HG02623 (cell line): ENCODE data around the gene TCEAL4.
"Not testable (repeated sequence)": the region's sequence is repeated elsewhere in the genome, so short reads cannot be mapped to it uniquely, and the experiment has no call there.

Experiments used
- ATAC-seq: cut with Tn5 transposase; IDR thresholded peaks from one replicate; pipeline ENCODE4 v1.9.1; 2021; ENCODE audit warnings: moderate library complexity; ENCODE audit not compliant: unreplicated experiment

The TCEAL4 gene

DNA sequence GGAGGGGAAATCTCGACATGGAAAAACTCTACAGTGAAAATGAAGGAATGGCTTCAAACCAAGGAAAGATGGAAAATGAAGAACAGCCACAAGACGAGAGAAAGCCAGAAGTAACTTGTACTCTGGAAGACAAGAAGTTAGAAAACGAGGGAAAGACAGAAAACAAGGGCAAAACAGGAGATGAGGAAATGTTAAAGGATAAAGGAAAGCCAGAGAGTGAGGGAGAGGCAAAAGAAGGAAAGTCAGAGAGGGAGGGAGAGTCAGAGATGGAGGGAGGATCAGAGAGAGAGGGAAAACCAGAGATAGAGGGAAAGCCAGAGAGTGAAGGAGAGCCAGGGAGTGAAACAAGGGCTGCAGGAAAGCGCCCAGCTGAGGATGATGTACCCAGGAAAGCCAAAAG, 1.3 kb downstream of the TCEAL4 start:
- no peak for ATAC-seq

DNA sequence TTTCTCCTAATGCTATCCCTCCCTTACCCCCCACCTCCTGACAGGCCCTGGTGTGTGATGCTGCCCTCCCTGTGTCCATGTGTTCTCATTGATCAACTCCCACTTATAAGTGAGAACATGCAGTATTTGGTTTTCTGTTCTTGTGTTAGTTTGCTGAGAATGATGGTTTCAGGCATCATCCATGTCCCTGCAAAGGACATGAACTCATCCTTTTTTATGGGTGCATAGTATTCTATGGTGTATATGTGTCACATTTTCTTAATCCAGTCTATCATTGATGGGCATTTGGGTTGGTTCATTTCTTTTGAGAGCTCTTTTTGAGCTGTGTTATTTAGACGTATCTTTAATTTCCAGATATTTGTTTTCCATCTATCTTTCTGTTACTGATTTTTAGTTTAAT, 7.0 kb downstream of the TCEAL4 start:
- not testable (repeated sequence) for ATAC-seq

DNA sequence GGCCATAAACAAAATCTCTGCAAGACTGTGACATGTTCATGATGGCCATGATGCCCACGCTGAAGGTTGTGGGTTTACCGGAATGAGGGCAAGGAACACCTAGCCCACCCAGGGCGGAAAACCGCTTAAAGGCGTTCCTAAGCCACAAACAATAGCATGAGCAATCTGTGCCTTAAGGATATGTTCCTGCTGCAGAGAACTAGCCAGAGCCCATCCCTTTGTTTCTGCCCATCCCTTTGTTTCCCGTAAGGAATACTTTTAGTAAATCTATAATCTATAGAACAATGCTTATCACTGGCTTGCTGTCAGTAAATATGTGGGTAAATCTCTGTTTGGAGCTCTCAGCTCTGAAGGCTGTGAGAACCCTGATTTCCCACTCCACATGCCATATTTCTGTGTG, 9.9 kb downstream of the TCEAL4 start:
- ATAC-seq: not testable (repeated sequence)

DNA sequence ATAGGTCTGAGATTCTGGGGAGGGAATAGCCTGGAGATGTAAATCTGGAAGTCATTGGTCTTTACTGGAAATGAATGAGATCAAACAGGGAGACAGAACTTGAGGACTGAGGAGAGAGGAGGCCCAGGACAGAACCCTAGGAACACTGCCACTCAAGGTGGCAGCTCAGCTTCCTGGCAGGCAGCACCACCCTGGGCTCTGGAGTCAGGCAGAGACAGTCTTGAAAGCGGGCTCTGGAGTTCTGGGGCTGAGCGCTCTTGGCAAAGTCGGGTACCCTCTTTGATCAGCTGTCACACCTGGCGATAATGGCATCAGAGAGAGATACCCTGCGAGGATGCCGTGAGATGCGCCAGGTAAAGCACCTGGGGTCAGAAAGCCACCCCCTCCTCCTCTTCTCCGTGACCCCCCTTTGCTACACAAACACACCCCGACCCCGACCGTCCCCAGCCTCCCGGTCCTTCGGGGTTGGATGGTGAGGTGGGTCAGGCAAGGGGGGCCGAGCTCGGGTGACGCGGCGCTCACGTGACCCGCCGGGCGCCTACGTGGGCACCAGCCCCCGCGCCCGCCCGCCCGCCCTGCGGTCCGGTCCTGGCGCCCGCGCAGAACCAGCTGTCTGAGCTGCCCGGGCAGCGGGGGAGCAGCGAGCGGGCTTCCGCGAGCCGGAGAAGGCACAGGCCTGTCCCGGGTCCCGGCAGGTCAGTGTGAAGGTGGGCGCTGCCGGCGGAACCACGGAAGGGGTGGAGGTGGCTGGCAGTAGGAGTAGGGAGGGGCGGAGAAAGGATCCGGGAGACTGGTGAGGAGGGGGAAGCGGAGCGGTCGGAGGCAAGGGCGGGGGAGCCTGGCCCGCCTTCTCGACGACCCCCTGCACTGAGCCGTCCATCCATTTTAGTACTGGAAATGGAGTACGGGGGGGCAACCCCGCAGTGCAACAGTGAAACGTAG, 22.3 kb downstream of the TCEAL4 start, which contains the start of gene TCEAL3:
Gene TCEAL3, plus strand, starts transcription at position 600 of the 942 bp plus-strand sequence. CDS start 1,102 bp downstream, outside the sequence.
- ATAC-seq: peak; percentile 79

DNA sequence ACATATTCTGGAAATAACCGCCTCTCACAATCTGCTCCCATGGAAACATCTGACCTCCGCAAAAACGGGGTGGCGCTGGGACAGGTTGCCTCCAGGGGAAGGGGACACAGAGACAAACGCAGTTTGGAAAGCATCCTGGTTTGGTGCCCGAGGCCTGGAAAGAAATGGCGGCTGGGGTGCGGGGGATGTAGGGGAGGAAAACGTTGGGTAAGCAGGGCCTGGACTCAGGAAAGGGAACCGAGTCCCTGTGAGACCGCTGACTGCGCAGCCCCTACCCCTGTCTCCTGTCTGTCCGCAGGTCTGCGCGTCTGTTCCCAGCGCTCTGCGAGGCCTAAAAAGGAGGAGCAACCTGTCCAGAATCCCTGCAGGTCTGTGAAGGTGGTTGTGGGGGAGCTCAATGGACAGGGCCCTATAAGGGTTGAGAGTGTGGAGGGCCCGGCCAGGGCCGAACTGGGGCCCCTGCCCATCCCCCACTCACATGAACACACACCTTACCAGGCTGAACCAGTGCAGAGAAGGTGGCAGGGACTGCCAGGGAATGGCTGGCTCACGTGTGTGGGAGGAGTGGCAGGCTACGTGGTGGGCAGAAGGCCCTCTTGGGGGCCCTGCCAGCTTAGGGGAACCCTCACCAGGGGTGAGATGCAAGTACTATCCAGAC, 23.1 kb downstream of the TCEAL4 start:
- no peak for ATAC-seq

DNA sequence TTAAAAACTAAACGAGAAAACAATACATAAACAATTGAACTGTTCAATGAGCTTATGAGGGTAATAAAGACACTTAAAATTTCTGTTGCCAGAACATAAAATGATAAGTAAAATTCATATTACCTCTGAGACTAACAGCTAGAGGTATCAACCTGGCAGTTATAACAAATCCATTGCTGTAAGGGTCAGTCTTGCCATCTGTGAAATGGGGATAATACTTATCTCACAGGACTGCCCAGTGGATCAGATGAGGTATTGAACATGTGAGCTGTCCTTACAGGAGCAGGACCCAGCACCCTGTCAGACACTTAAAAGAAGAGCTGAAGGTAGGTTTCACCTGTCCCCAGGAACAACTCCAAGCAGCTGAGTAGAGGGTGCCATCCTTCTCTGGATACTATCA, 25.0 kb downstream of the TCEAL4 start:
- ATAC-seq: no peak

DNA sequence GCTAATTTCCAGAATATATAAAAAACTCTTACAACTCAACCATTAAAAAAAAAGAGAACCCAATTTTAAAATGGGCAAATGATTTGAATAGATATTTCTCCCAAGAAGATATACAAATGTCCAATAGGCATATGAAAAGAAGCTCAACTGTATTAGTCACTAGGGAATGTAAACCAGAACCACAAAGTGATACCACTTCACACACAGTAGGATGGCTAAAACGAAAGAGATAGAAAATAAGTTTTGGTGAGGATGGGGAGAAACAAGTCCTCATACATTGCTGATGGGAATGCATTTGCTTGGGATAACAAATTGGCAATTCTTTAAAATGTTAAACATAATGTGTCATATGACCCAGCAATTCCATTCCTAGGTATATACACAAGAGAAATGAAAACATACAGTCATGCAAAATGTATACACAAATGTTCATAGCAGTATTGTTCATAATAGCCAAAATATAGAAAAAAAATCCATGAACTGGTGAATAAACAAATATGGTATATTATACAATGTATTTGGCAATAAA, 28.1 kb downstream of the TCEAL4 start:
- ATAC-seq: no peak

DNA sequence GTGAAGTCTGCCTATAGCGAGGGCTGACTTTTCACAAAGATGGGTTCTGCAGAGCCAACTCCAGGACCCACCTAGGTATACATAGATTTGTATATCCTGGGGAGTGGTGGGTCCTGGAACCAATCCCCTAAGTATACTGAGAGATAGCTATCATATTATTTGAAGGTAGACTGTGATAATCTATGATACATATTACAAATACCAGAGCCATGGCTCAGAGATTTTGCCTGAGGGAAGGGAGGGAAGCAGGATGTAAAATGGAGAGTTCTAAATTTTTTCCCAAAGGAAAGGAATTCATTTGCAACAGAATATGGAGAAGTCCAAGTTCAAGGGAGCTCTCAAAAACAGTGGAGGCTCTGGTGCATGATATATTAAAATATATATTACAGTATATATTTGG, 29.7 kb downstream of the TCEAL4 start:
- ATAC-seq: no peak

DNA sequence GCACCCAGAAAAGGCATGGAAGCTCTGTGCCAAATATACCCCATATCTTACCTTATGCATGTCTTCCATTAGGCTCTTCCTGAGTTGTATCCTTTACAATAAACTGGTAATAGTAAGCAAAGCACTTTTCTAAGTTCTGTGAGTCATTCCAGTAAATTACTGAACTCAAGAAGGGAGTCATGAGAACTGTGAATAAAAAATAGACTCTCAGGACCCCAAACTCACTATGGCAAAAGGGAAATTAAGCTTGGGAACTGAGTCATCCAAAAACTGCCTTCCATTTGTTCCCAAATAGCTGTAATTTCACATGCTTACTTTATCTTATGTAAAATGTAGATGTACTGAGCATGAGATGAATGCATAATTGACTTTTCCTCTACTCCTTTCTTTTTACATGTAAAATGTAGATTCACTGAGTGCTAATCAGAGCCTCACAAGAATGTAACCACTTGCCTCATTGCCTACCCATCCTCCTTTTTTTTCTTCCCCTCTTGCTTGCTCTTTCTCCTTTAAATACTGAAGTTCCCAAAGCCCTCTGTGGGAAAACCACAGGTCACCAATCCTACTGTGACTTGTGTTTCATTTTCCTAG, 30.6 kb downstream of the TCEAL4 start:
- ATAC-seq: no peak

DNA sequence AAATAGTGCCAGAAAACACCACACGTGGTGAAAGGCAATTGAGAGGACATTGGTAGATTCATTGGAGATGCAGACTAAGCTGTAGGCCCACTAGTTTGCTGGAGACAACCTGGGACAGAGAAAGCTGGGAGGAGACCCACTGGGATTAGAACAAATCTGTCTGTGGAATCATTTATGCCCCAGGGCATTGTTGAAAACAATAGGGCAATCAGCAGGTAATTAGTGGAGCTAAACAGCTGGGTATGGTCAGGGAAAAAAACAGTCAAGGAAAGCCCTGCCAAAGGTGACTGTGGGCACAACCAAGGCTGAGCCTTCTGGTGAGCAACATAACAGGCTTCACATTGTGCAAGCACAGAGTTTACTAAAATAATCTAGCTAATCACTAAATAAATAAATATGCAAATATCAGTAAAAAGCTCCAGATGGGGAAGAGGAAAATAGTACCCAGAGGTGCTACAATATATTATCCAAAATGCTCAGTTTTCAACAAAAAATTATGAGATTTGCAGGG, 31.4 kb downstream of the TCEAL4 start:
- no peak for ATAC-seq

DNA sequence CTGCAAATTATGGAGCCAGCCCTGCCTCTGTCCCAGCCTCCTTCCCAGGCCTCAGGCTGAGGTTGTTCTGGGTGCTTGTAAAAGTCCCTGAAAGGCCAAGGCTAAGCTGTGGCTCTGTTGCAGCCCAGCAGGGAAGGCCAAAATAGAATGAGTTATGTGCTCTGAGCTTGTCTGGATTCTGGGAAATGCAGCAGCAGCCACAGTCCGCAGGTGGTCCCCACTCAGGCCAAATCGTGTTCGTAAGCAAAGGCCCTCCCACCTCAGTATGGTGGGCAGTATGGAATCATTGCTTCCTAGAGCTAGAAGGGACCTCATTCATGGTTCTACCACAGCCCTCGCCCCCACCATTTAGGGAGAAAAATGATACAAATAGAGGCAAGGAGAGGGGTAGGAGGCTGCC, 38.8 kb downstream of the TCEAL4 start:
- ATAC-seq: no peak

DNA sequence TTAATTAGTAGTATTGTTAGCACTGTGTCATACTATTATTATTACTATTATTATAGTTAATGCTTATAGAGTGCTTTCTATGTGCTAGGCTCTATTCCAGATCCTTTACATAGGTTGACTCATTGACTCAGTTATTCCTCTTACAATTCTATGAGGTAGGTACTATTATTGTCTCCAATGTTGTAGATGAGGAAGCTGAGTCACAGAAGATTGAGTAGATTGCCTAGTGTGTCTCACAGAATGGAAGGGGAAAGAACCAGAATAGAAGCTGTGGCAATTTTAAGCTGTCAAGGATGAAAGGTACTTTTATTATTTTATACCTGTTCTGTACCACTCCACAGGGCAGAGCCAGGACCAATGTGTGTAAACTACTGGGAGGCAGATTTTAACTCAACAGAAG, 41.5 kb downstream of the TCEAL4 start:
- no peak for ATAC-seq

DNA sequence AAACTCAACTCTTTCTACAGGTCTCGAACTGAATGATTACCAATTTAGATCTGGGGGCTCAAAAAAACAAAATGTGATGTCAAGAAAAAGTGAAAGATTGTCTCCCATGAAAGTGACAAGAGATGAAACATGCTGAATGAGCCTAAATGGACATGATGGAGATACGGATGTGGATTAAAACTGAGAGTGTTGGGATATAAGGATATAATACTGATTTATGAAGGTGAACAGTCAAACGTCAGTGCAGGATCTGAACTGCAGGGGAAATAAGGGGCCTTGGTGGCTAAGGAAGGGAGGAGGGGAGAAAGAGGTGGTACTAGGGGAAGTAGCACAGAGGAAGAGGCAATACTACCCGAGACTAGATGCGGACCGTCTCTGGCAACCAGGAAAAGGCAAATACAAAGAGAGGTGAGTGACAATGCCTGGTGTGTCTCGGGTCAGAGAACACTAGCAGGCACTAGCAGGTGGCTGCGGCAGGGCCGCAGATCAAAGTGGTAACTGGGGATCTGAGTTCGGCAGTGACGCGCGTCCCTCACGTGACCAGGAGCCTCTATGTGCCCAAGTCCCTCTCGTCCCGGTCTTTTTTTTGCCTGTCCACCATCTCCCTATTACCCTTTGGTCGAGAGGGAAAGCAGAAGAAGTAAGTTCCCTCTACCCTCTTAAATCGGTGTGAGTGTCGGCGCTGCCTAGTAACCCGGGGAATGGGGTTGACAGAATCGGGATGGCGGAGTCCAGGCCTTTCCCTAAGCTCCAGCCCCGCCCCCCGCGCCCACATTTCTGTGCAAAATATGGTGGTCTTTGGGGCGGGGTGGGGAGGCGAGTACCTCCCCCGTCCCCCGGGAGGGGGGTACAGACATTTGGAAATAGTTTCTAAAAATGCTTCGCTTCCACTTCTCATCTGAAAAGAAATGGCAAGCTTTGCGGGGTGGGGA, 43.3 kb downstream of the TCEAL4 start, which contains the start of gene TCEAL1:
Gene TCEAL1, plus strand, starts transcription at position 590 of the 932 bp plus-strand sequence. CDS start 942 bp downstream, outside the sequence.
- peak; percentile 49 for ATAC-seq

DNA sequence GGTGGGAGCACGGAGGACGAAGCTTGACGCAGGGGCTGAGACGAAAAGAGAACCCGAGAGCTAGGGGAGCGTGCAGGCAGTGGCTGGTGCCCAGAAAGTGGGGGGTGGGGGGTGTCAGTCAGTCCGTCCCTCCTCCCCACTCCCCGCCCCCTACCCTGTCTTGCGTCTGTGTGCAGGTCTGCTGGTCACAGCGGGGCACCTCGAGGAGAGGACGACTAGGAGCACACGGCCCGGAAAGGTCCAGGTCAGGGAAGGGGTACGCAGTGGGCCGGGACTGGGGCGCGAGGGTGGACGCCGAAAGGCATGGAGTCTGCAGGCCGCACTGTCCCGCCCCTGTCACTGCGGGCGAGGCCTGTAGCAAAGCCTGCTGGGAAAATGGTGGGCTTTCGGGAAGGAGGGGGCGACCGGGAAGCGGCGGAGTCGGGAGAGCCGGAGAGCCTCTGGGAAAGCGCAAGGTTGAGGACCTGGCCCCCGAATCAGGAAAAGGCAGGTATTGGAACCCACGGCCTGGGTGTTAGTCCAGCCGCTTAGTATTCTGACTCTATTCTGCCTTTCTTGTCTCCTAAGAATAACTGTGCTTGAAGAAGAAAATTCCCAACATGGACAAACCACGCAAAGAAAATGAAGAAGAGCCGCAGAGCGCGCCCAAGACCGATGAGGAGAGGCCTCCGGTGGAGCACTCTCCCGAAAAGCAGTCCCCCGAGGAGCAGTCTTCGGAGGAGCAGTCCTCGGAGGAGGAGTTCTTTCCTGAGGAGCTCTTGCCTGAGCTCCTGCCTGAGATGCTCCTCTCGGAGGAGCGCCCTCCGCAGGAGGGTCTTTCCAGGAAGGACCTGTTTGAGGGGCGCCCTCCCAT, 44.2 kb downstream of the TCEAL4 start:
- ATAC-seq: peak; percentile 33

DNA sequence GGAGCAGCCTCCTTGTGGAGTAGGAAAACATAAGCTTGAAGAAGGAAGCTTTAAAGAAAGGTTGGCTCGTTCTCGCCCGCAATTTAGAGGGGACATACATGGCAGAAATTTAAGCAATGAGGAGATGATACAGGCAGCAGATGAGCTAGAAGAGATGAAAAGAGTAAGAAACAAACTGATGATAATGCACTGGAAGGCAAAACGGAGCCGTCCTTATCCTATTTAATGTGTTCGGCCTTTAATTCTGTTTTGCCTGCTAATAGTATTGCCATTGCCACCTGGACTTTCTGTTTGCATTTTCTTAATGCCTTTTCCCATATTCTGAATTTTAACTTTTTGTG, 44.8 kb downstream of the TCEAL4 start:
- peak; percentile 10 for ATAC-seq

DNA sequence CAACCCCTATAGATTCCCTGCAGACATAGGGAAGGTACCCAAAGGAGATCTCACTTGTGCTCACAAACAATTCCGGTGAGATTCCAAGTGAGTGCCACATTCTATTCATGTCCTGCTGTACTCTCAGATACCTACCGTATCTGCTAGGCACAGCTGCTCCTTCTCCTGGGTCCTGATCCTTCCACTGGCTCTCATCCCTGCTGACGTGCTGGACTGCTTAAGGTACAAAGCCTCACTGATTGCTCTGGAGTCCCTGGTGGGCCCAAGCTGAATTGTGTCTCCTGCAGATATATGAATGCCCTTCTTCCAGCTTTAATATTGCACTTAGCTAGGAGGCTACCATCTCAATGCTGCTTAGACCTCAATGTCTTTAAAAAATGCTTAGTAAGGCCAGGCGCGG, 45.8 kb downstream of the TCEAL4 start:
- ATAC-seq: no peak

DNA sequence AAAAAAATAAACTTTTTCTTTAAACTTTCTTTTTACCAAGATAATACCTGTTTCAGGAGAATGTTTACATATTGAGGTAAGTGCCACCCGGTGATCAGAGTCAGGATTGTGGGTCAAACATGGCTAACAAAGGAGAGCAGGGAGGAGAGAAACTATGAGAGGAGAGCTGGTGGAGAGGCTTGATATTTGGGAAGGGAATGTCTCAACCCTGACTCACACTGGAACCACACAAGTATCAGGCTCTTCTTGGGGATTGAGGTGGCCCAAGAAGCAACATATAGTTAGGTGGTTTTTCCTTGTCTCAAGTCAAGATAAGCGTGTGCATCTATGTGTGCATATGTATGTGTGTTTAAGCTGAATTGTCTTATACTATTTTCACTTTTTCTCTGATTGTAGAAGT, 50.1 kb downstream of the TCEAL4 start:
- ATAC-seq: no peak
